Endothelial cell (in vitro differentiated cells): ENCODE measurements around the gene METTL25. TPM values are rescaled to one million over a fixed set of nuclear protein-coding genes. Genes with fewer than 3 reads are reported as not detected.

ENCODE experiments used
- DNase-seq: peaks from one replicate; pipeline ENCODE4 v3.0.0; 2021; ENCODE audit warnings: low spot score
- H3K27ac Mint-ChIP-seq: one replicate; pipeline ENCODE4 v1.8.0; 2021; ENCODE audit warnings: mixed read lengths, inconsistent platforms; ENCODE audit not compliant: unreplicated experiment
- H3K27me3 Mint-ChIP-seq: one replicate; pipeline ENCODE4 v1.8.0; 2021; ENCODE audit warnings: mild to moderate bottlenecking, moderate library complexity, mixed read lengths, inconsistent platforms; ENCODE audit not compliant: unreplicated experiment
- H3K36me3 Mint-ChIP-seq: one replicate; pipeline ENCODE4 v1.8.0; 2021; ENCODE audit warnings: mild to moderate bottlenecking, low read depth, mixed read lengths, inconsistent platforms; ENCODE audit not compliant: unreplicated experiment
- H3K4me1 Mint-ChIP-seq: one replicate; pipeline ENCODE4 v1.8.0; 2021; ENCODE audit warnings: mild to moderate bottlenecking, mixed read lengths, inconsistent platforms; ENCODE audit not compliant: unreplicated experiment
- H3K4me3 Mint-ChIP-seq: one replicate; pipeline ENCODE4 v1.8.0; 2021; ENCODE audit warnings: mild to moderate bottlenecking, mixed read lengths, inconsistent platforms; ENCODE audit not compliant: unreplicated experiment
- H3K9me3 Mint-ChIP-seq: one replicate; pipeline ENCODE4 v1.8.0; 2021; ENCODE audit warnings: mixed read lengths, inconsistent platforms; ENCODE audit not compliant: unreplicated experiment
- total RNA-seq: library from RNA; stranded (reverse); fragmentation: NEBNext Ultra II Directional; extraction: Animal tissue kit (Norgen Biotek cat#: 25700); gene quantifications from one replicate; pipeline ENCODE4 v1.2.1, GENCODE V29; 2021; ENCODE audit not compliant: unreplicated experiment
- TF ChIP-seq, protein P1 (sequence below): fragments of 200-600 bp; sonication (generic); IDR thresholded peaks from one replicate; pipeline ENCODE4 v1.5.0; 2021; ENCODE audit warnings: antibody characterized with exemption; ENCODE audit not compliant: unreplicated experiment

The METTL25 gene
- total RNA-seq, 1 donor from 2014 or later: 7.8 TPM

DNA sequence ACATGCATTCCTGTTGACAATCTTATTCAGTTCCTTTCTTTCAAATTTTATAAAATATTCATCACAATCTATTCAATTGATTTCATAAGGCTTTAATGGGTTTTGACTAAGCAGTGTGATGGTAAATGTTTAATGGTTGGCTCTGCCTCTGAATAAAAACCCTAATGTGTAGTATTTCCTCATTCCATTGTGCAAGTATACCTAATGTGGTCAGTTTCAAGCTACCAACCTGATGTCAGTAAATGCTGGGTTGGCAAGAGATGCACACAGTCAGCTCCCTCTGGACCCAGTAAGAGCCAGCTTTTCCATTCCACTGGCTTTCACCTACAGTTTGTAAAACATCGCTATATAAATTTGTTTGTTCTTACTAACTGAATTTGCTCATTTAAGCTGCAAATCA, 53.9 kb downstream of the METTL25 start:
- Mint-ChIP-seq H3K36me3 (no peaks in the 10 kb centered on the region), H3K4me3 (no peak overlapping the region), H3K27me3 (no peaks in the 10 kb centered on the region), H3K9me3 (no peaks in the 10 kb centered on the region), H3K27ac (no peak overlapping the region), H3K4me1 (no peaks in the 10 kb centered on the region)
- TF ChIP-seq, protein P1, sequence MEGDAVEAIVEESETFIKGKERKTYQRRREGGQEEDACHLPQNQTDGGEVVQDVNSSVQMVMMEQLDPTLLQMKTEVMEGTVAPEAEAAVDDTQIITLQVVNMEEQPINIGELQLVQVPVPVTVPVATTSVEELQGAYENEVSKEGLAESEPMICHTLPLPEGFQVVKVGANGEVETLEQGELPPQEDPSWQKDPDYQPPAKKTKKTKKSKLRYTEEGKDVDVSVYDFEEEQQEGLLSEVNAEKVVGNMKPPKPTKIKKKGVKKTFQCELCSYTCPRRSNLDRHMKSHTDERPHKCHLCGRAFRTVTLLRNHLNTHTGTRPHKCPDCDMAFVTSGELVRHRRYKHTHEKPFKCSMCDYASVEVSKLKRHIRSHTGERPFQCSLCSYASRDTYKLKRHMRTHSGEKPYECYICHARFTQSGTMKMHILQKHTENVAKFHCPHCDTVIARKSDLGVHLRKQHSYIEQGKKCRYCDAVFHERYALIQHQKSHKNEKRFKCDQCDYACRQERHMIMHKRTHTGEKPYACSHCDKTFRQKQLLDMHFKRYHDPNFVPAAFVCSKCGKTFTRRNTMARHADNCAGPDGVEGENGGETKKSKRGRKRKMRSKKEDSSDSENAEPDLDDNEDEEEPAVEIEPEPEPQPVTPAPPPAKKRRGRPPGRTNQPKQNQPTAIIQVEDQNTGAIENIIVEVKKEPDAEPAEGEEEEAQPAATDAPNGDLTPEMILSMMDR: no peak
- no peak for DNase-seq

- H3K27me3 Mint-ChIP-seq: no peaks in the 10 kb centered on the region
- DNase-seq: no peak
- H3K4me1 Mint-ChIP-seq: no peaks in the 10 kb centered on the region
- H3K27ac Mint-ChIP-seq: no peak overlapping the region
- TF ChIP-seq, protein P1: no peak
- no peaks in the 10 kb centered on the region for H3K9me3 Mint-ChIP-seq
- H3K4me3 Mint-ChIP-seq: no peak overlapping the region
- no peaks in the 10 kb centered on the region for H3K36me3 Mint-ChIP-seq
Measured at GRCh38 chr12:82414044-82414443, 55.7 kb downstream of the METTL25 start.

DNA sequence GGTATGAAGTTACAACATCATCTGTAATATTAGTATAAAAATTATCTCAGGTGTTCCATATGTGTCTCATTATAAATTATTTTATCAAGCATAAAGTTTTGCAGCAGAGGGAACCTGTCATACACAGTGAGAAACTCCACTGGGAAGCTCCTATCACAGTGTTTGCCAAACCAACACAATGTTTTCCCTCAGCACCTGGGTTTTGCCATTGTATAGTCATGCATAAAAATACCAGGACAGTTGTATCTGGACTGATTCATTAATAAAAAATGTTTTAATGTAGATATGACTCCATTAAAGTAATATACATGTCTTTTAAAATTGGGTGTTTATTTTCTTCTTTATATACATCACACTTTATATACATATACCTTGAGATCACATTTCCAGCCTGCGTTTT, 56.6 kb downstream of the METTL25 start:
- Mint-ChIP-seq H3K36me3 (no peaks in the 10 kb centered on the region), H3K4me3 (no peak overlapping the region), H3K27ac (no peak overlapping the region), H3K4me1 (no peaks in the 10 kb centered on the region), H3K9me3 (no peaks in the 10 kb centered on the region), H3K27me3 (no peaks in the 10 kb centered on the region)
- no peak for DNase-seq
- TF ChIP-seq, protein P1: no peak

GRCh38 chr12:82415402-82415801, 57.1 kb downstream of the METTL25 start:
- no peak for DNase-seq
- no peak overlapping the region for H3K27ac Mint-ChIP-seq
- no peaks in the 10 kb centered on the region for H3K4me1 Mint-ChIP-seq
- no peaks in the 10 kb centered on the region for H3K27me3 Mint-ChIP-seq
- no peaks in the 10 kb centered on the region for H3K9me3 Mint-ChIP-seq
- H3K4me3 Mint-ChIP-seq: no peak overlapping the region
- TF ChIP-seq, protein P1: no peak
- H3K36me3 Mint-ChIP-seq: no peaks in the 10 kb centered on the region

- Mint-ChIP-seq H3K27me3 (no peaks in the 10 kb centered on the region), H3K9me3 (no peaks in the 10 kb centered on the region), H3K27ac (no peak overlapping the region), H3K36me3 (no peaks in the 10 kb centered on the region), H3K4me1 (no peaks in the 10 kb centered on the region), H3K4me3 (no peak overlapping the region)
- TF ChIP-seq, protein P1: no peak
- DNase-seq: no peak
Measured at GRCh38 chr12:82425241-82425640, 66.9 kb downstream of the METTL25 start.
